ENCODE results near the gene STK35. TPM values are rescaled to one million over a fixed set of nuclear protein-coding genes. Genes with fewer than 3 reads are reported as not detected.

The STK35 gene
- total RNA-seq, 1 donor from 2014 or later: 31.0 TPM

GRCh38 chr20:2172305-2173175 is 70.9 kb downstream of the STK35 start:
- Mint-ChIP-seq H3K4me3 (no peak overlapping the region), H3K27ac (no peak overlapping the region), H3K36me3 (no peaks in the 10 kb centered on the region), H3K27me3 (ENCODE audit: low read depth) (peaks cover 32% of the 10 kb centered on the region), H3K9me3 (no peaks in the 10 kb centered on the region), H3K4me1 (peaks cover 3% of the 10 kb centered on the region)
- peak; percentile 53 to 84 for DNase-seq (ENCODE audit: low spot score in 2 of 2, unreplicated experiment in 2 of 2)
- TF ChIP-seq CTCF (IDR thresholded peaks at IDR 0.05; ENCODE audit: unreplicated experiment): peak; percentile 92

GRCh38 chr20:2173186-2173585 is 71.6 kb downstream of the STK35 start:
- no peak for DNase-seq (ENCODE audit: low spot score in 2 of 2, unreplicated experiment in 2 of 2)
- Mint-ChIP-seq H3K4me1 (peaks cover 5% of the 10 kb centered on the region), H3K27ac (no peak overlapping the region), H3K4me3 (no peak overlapping the region), H3K9me3 (no peaks in the 10 kb centered on the region), H3K36me3 (no peaks in the 10 kb centered on the region), H3K27me3 (ENCODE audit: low read depth) (peaks cover 29% of the 10 kb centered on the region)
- no peak for TF ChIP-seq CTCF (IDR thresholded peaks at IDR 0.05; ENCODE audit: unreplicated experiment)

GRCh38 chr20:2174067-2174466 is 72.4 kb downstream of the STK35 start:
- no peak overlapping the region for H3K4me3 Mint-ChIP-seq
- DNase-seq (ENCODE audit: low spot score in 2 of 2, unreplicated experiment in 2 of 2): no peak
- peaks cover 27% of the 10 kb centered on the region for H3K27me3 Mint-ChIP-seq (ENCODE audit: low read depth)
- no peak overlapping the region for H3K27ac Mint-ChIP-seq
- TF ChIP-seq CTCF (IDR thresholded peaks at IDR 0.05; ENCODE audit: unreplicated experiment): no peak
- no peaks in the 10 kb centered on the region for H3K9me3 Mint-ChIP-seq
- no peaks in the 10 kb centered on the region for H3K36me3 Mint-ChIP-seq
- peaks cover 14% of the 10 kb centered on the region for H3K4me1 Mint-ChIP-seq

GRCh38 chr20:2176946-2177345 is 75.3 kb downstream of the STK35 start:
- no peak for TF ChIP-seq CTCF (IDR thresholded peaks at IDR 0.05; ENCODE audit: unreplicated experiment)
- Mint-ChIP-seq H3K27me3 (ENCODE audit: low read depth) (peaks cover 16% of the 10 kb centered on the region), H3K36me3 (no peaks in the 10 kb centered on the region), H3K9me3 (no peaks in the 10 kb centered on the region), H3K4me3 (no peak overlapping the region), H3K27ac (no peak overlapping the region), H3K4me1 (peaks cover 20% of the 10 kb centered on the region)
- no peak for DNase-seq (ENCODE audit: low spot score in 2 of 2, unreplicated experiment in 2 of 2)

GRCh38 chr20:2178318-2179232 is 76.9 kb downstream of the STK35 start:
- Mint-ChIP-seq H3K27me3 (ENCODE audit: low read depth) (peaks cover 7% of the 10 kb centered on the region), H3K36me3 (no peaks in the 10 kb centered on the region), H3K4me3 (no peak overlapping the region), H3K9me3 (no peaks in the 10 kb centered on the region), H3K27ac (peak overlapping the region; percentile 25), H3K4me1 (peaks cover 17% of the 10 kb centered on the region)
- peak in 1 of 2 experiments; percentile 38 for DNase-seq (ENCODE audit: low spot score in 2 of 2, unreplicated experiment in 2 of 2)
- no peak for TF ChIP-seq CTCF (IDR thresholded peaks at IDR 0.05; ENCODE audit: unreplicated experiment)

All from mesothelial cell of epicardium (in vitro differentiated cells).